Activated T-cell treated with anti-CD3 and anti-CD28 coated beads, Interleukin-2, amount 50 U/mL, for 1 hour (primary cell): ENCODE results near the gene QRICH2.
A peak's percentile ranks its signal among the peaks of the same experiment; 100 is the strongest.

ENCODE experiments used
- DNase-seq: peaks from one replicate; pipeline ENCODE4 v3.0.0-alpha.2; 2020

The QRICH2 gene

DNA sequence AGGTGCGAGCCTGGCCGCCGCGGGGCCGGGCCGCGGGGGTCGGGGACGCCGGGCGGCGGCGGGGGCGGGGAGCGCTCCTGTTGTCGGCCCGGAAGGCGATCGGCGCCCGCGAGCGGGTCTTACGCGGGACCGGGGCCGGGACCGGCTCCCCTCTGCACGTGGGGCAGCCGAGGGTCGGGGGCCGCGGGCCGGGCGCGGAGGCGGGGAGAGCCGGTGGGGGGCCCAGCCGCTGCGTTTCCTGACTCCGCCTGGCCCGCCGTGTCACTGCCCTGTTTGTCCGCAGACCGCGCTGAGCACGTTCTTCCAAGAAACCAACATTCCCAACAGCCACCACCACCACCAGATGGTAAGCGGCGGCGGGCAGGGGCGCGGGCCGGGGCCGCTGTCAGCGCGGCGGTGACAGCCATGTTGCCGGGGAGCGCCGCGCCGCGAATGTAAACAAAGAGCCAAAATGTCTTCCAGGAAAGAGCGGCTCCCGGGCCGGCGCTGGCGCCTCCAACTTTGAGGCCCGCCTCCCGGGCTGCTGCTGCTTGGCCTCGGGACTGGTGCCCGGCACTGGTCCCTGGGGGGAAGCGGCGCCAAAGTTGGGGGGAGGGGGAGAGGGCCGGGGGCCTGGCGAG is 42.3 kb downstream of the QRICH2 start:
- DNase-seq = peak; percentile 67

GRCh38 chr17:76264755-76265623 is 43.1 kb downstream of the QRICH2 start, which contains the start of gene UBALD2:
Gene UBALD2, plus strand, starts transcription at chr17:76265348. Its CDS starts 158 bp downstream, at chr17:76265506.
- DNase-seq = peak; percentile 97

DNA sequence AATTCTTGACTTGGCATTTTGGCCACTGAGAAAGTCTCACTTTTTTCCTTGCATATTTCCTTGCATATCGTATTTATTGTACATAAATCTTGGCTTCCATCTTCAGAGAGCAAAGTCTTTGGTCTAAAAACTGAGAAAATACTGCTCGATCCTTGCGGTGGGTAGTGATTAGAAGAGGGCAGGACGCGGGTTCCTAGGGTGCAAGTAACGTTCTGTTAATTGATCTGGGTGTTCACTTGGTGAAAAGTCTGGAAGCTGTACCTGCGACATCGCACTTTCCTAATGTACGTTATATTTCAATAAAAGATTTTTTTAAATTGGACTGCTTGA is 43.7 kb downstream of the QRICH2 start:
- no peak for DNase-seq

GRCh38 chr17:76263896-76264295 is 44.2 kb downstream of the QRICH2 start:
- DNase-seq = no peak

DNA sequence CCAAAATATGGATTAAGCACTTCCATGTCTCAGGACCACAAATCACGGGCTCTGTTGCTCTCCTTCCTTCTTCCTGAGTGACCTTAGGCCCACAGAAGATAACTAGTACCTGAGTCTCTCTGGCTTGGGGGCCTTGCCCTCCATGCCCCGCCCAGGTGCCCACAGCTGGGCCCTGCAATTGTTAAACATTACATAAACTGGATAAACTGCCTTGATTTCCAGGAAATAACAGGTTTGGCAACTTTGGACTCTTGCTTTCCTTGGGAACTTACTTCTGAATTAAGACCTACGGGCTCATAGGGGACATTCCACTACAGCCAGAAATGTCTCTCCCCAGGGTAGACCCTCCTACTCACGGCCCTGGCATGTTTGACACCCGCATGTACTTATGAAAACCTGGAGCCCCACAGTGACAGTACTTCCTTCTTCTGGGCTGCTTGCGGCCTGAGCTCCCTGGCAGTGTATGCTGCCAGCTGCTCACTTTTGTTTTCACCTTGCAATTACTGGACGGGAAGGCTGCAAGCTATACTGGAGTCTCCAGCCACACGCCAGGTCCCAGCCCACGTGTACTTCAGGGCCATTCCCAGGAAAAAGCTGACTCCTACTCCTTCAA is 45.2 kb downstream of the QRICH2 start:
- DNase-seq = no peak

DNA sequence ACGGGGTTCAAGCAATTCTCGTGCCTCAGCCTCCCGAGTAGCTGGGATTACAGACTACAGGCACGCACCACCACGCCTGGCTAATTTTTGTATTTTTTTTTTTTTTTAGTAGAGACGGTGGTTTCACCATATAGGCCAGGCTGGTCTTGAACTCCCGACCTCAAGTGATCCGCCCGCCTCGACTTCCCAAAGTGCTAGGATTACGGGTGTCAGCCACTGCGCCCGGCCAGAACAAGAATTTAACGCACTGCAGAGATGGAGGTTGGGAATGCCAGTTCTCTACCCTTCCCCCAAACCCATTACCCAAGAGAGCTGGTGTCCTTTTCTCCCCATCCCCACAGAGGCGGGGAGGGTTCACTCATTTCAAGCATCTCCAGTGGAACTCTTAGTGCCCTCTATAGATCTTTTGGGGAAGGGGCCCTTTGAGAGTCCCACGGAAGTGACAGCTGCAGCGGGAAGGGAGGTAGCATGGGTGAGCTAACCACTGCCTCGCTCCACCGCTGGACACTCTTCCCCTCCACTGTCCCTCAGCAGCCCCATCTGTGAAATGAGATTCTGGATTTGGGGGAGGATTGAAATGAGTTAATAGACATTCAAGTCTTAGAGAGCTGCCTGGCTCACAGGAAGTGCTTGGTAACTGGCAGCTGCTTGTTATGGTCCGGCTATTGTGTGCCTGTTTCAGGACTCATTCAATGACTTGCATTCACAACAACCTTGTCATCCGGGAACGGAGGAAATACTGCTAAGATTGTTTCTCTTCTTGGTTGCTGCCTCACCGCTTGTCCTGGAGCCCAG is 46.5 kb downstream of the QRICH2 start:
- no peak for DNase-seq

DNA sequence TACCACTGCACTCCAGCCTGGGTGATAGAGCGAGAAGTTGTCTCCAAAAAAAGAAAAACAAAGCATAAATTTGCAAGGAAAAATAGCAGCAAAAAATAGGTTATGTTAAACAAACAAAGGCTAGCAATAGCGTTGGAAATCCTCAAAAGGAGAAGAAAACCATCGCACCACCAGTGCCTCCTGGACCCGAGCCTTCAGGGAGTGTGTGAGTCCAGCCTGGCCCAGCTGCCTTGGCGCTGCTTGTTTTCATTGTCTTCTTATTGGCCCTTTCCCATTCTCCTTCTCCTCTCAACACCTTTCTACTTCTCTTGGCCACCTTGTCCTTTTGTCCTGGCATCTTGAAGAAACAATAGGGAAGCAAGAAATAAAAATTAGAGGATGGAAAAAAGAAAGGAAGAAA is 47.4 kb downstream of the QRICH2 start:
- no peak for DNase-seq

GRCh38 chr17:76260220-76260619 is 47.9 kb downstream of the QRICH2 start:
- no peak for DNase-seq

DNA sequence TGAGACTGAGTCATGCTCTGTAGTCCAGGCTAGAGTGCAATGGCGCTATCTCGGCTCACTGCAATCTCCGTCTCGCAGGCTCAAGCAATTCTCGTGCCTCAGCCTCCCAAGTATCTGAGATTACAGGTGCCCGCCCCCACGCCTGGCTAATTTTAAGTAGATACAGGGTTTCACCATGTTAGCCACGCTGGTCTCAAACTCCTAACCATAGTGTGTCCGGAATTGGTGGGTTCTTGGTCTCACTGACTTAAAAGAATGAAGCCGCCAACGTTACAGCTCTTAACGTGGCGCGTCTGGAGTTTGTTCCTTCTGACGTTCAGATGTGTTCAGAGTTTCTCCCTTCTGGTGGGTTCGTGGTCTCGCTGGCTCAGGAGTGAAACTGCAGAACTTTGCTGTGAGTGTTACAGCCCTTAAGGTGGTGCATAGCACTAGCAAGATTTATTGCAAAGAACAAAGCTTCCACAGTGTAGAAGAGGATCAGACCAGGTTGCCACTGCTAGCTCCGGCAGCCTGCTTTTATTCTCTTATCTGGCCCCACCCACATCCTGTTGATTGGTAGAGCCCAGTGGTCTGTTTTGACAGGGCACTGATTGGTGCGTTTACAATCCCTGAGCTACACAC is 51.5 kb downstream of the QRICH2 start:
- DNase-seq = peak; percentile 51

DNA sequence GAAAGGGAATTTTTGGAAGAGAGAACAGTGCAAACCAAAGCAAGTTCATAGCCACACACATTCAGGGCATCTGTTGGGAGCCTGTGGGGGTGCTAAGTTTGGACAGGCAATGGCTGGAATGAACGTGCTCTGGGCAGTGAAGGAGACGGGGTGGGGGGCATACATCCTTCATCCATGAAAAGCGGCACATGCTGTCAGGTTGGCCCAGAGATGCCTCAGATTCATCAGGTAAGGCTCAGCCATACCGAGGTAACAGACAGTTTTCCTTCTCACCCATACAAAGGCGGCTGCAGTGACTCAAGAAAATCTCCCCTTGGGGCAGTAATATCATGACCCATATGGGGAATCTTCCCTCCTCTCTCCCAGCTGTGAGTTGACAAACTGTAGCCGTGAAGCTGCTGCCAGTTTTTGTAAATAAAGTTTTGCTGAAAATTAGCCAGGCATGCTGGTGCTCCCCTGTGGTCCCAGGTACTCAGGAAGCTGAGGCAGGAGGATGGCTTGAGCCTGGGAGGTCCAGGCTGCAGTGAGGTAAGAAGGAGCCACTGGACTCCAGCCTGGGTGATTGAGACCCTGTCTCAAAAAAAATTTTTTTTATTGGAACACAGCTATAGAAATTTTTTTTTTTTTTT is 52.2 kb downstream of the QRICH2 start:
- DNase-seq = no peak

DNA sequence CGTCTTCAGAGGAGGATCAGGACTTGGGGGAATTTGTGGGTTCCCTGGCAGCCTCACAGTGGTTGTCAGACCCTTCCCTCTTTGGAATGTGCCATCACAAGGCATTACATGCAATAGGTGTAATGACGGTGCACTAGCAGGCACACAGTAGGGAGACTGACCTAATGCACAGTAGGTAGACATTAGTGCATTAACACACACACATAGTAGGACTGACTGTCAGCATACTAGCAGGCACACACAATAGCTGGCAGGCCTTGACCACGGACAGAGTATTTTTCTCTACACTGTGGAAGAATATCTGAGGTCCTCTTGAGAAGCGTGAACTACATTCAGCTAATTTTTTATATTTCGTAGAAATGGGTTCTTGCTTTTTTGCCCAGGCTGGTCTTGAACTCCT is 53.8 kb downstream of the QRICH2 start:
- no peak for DNase-seq

DNA sequence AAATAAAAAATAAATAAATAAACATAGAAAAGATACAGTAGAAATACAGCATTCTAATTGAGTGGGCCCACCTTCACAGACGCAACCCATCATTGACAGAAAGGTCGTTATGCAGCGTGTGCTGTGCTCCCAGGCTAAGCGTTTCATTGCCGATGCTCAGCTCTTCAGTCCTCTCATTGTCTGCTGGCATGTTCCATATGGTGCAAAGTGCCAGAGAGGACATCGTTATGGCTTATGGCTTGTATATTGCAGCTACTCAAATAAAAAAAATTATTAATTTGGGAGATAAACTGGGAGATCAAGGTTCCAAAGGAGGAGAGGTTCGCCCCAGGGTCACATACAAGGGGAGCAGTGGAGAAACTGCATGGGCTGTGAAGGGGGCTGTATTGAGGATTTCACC is 54.2 kb downstream of the QRICH2 start:
- no peak for DNase-seq

DNA sequence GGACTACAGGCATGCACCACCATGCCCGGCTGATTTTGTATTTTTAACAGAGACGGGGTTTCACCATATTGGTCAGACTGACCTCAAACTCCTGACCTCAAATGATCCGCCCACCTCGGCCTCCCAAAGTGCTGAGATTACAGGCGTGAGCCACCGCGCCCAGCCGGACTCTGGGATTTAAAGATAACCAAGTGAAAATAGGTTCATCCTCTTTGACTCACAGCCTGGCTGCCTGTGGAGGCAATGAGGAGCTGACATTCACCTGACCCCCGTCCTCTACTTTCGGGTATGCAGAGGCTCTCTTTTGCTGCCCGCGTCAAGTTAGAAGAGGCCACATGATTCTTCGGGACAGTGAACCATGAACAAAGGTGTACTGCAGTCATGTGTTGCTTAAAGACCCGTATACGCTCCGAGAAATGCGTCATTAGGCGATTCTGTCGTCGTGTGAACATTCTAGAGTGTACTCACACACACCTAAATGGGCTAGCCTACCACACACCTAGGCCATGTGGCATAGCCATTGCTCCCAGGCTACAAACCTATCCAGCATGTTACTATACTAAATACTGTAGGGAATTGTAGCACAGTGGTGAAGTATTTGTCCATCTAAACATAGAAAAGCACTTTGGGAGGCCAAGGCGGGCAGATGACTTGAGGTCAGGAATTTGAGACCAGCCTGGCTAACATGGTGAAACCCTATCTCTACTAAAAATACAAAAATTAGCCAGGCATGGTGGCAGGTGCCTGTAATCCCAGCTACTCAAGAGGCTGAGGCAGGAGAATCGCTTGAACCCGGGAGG is 54.9 kb downstream of the QRICH2 start:
- peak; percentile 9 for DNase-seq

GRCh38 chr17:76252040-76252954 is 55.8 kb downstream of the QRICH2 start:
- DNase-seq = no peak

DNA sequence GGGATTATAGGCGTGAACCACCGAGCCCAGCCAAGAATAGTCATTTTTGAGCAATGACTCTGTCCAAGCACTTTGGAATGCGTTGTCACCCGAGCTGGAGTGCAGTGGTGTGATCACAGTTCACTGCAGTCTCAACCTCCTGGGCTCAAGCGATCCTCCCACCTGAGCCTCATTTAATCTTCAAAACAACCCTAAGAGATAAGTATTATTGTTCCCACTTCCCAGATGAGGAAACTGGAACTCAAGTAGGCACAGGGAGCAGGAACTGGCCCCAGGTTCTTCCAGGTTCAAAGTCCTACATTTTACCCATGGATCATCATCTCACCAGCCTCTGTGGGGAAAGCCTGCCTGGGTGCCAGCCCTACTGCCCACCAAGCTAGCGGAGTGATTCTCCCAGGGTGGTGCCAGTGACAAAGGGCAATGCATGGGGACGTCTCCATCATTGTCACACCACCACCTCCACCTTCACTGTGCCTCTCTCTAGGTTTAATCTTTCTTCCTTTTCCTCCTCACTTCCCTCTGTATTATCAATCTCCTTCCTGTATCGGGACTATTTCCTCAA is 56.5 kb downstream of the QRICH2 start:
- DNase-seq = peak; percentile 11

- DNase-seq = no peak
Observed at GRCh38 chr17:76250141-76250540, 57.9 kb downstream of the QRICH2 start.

DNA sequence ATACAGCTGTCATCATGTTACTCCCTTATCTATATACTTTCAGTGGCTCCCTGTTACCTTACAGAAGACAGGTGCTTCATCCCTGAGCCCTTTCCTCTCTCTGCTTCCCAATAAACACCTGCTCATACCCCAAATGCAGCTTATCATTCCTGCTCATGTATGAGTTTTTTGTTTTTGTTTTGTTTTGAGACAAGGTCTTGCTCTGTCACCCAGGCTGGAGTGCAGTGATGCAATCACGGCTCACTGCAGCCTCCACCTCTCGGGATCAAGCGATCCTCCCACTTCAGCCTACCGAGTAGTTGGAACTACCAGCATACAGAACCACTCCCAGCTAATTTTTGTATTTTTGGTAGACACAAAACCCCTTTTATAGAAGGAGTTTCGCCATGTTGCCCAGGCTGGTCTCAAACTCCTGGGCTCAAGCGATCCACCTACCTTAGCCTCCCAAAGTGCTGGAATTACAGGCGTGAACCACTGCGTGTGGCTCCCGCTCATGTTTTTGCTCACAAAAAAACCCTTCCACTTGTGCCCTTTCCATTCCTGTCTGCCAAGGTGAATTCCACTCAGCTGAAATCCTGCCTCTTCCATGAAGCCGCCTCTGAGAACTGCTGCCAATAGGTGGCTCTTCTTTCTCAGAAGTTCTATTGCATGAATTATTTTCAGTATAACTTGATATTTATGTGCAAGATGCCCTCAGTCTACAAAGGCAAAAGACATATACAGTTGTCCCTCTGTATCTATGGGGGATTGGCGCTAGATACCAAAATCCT is 59.9 kb downstream of the QRICH2 start:
- no peak for DNase-seq

DNA sequence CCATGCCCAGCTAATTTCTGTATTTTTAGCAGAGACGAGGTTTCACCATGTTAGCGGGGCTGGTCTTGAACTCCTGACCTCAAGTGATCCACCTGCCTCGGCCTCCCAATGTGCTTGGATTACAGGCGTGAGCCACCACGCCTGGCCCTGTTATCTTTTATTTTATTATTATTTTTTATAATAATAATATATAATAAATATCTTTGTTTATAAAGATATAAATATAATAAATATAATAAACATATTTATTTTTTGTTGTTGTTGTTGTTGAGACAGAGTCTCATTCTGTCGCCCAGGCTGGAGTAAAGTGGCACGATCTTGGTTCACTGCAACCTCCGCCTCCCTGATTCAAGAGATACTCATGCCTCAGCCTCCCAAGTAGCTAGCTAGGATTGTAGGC is 60.8 kb downstream of the QRICH2 start:
- DNase-seq = no peak
